AG09319 (cell line): ENCODE data around the gene COL11A1.

Experiments used
- DNase-seq: peaks from one replicate; pipeline ENCODE4 v3.0.0-alpha.2; 2010; ENCODE audit warnings: low read depth; ENCODE audit errors: extremely low read depth
- TF ChIP-seq, protein P1 (sequence below): IDR thresholded peaks from 2 replicates; pipeline ENCODE4 v1.5.1; 2011; ENCODE audit warnings: low read depth, mild to moderate bottlenecking, inconsistent platforms, low read length, moderate library complexity

Gene COL11A1

DNA sequence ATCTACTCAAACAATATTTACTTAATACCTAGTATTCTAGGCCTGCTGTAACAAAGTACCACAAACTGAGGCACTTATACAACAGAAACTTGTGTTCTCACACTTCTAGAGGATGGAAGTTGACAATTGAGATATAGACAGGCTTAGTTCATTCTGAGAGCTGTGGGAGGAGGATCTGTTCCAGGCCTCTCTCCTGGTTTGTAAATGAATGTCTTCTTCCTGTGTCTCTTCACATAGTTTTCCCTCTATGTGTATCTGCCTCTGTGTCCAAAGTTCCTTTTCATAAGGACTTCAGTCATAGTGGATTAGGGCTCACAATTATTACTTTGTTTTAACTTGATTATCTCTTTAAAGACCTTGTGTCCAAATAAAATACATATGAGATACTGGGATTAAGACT, 251.1 kb downstream of the COL11A1 start:
- TF ChIP-seq, protein P1, sequence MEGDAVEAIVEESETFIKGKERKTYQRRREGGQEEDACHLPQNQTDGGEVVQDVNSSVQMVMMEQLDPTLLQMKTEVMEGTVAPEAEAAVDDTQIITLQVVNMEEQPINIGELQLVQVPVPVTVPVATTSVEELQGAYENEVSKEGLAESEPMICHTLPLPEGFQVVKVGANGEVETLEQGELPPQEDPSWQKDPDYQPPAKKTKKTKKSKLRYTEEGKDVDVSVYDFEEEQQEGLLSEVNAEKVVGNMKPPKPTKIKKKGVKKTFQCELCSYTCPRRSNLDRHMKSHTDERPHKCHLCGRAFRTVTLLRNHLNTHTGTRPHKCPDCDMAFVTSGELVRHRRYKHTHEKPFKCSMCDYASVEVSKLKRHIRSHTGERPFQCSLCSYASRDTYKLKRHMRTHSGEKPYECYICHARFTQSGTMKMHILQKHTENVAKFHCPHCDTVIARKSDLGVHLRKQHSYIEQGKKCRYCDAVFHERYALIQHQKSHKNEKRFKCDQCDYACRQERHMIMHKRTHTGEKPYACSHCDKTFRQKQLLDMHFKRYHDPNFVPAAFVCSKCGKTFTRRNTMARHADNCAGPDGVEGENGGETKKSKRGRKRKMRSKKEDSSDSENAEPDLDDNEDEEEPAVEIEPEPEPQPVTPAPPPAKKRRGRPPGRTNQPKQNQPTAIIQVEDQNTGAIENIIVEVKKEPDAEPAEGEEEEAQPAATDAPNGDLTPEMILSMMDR, result no peak

DNA sequence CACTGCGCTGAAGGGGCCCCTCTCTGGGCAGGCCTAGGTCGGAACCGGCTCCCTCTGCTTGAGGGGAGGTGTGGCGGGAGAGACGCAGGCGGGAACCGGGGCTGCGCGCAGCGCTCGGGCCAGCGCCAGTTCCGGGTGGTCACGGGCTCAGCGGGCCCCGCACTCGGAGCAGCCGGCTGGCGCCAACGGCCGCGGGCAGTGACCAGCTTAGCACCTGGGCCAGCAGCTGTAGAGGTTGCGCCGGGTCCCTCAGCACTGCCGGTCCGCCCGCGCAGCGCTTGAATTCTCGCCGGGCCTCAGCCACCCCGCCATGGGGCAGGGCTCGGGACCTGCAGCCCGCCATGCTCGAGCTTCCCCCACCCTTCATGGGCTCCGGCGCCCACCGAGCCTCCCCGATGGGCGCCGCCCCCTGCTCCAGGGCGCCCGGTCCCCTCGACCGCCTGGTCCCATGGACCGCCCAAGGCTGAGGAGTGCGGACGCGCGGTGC, 254.6 kb downstream of the COL11A1 start:
- DNase-seq, result no peak
- TF ChIP-seq, protein P1, result no peak

More for the DNA sequence above, 251.1 kb downstream of the COL11A1 start:
- DNase-seq, result no peak

DNA sequence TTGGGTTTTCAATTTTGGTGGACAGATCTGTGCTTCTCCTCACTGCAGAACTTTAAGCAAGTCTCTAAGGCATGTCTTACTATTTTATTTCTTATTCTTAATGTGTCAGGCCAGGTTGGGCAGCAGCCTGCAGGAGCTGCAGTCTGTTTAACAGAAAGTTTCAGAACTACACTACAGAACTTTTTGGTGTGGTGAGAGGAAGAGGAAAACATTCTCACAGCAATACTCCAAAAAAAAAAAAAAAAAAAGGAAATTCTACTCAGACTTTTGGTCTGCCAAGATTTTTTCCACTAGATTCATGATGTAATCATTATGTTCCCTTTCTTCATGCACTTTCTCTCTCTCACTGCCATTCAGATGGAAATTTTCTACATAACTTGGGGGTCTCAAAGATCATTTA, 255.2 kb downstream of the COL11A1 start:
- TF ChIP-seq, protein P1, result no peak
- DNase-seq, result no peak

GRCh38 chr1:102852613-102853012, 255.7 kb downstream of the COL11A1 start:
- TF ChIP-seq, protein P1, result no peak; the same call in none of the 2 replicates
- DNase-seq, result no peak

GRCh38 chr1:102851616-102852015, 256.7 kb downstream of the COL11A1 start:
- no peak for DNase-seq
- TF ChIP-seq, protein P1, result no peak

DNA sequence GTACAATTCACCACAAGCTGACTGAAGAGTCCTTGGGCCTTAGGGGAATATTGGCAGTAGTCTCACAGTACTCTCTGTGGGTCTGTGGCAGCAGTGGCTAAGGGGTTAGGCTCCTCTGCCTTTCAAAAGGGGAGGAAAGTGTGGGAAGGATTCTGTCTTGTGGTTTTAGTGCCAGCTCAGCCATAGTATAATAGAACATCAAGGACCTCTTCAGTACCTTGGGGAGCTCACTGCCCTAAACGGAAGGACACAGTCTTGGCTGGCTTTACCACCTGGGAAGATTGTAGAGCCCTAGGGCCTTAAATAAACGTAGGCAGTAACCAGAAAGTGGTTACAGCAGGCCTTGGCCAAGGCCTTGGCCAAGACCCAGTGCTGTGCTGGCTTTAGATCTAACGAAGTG, 265.7 kb downstream of the COL11A1 start:
- DNase-seq, result no peak
- TF ChIP-seq, protein P1, result no peak

- TF ChIP-seq, protein P1, result no peak
- DNase-seq, result no peak
Measured at GRCh38 chr1:102840741-102841140, 267.6 kb downstream of the COL11A1 start.
